ENCODE data around the gene SERPINE2. TPM values are rescaled to one million over a fixed set of nuclear protein-coding genes. Genes with fewer than 3 reads are reported as not detected.

Gene SERPINE2
- total RNA-seq, 1 experiment from 2014 or later: 93.3 TPM

DNA sequence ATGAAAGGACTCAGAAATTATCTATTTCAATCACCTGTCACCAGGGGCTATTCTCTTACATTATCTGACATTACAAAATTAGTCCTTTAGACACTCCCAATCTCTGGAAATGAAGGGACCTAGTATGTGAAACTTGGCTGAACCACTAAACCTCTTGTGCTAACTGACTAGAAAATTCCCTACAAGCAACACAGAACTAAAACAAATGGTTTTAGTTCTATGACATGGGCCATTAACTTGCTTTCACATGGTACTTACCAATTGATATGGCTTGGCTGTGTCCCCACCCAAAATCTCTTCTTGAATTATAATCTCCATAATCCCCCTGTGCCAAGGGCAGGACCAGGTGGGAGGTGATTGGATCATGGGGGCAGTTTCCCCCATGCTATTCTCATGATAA, 16.6 kb downstream of the SERPINE2 start:
- Histone ChIP-seq H3K9ac (ENCODE audit: low read length) (no peak overlapping the region), H2AFZ (ENCODE audit: low read depth, low read length, poor library complexity, severe bottlenecking) (no peak overlapping the region), H3K4me1 (ENCODE audit: control insufficient read depth in 1 of 2, insufficient read depth in 2 of 2, low read length in 2 of 2) (no peaks in the 10 kb centered on the region), H3K9me2 (ENCODE audit: insufficient read depth) (no peaks in the 10 kb centered on the region), H4K20me1 (ENCODE audit: insufficient read depth) (no peaks in the 10 kb centered on the region), H3K4me2 (ENCODE audit: low read length) (no peak overlapping the region), H3K27me3 (ENCODE audit: insufficient read depth, low read length) (no peaks in the 10 kb centered on the region), H3K4me3 (replicated peaks in 1 of 2; ENCODE audit: low read depth in 1 of 2, low read length in 2 of 2) (no peak overlapping the region), H3K27ac (ENCODE audit: low read depth, low read length) (no peak overlapping the region), H3K36me3 (ENCODE audit: control insufficient read depth in 1 of 2, insufficient read depth in 2 of 2, low read length in 2 of 2) (no peaks in the 10 kb centered on the region), H3K79me2 (ENCODE audit: insufficient read depth, low read length) (peaks cover 10% of the 10 kb centered on the region; the same call in 1 of the 2 replicates), H3K9me3 (ENCODE audit: control insufficient read depth in 1 of 2, insufficient read depth in 1 of 2, low read depth in 1 of 2, low read length in 2 of 2) (no peaks in the 10 kb centered on the region)
- ChIA-PET RAD21 (ENCODE audit: low non-redundant PET in 1 of 2, low total read pairs in 2 of 2, uncharacterized antibody in 2 of 2, unreplicated experiment in 2 of 2) (no interaction called here), POLR2A (no interaction called here), CTCF (no interaction called here)
- intact Hi-C loops (cut with micrococcal nuclease): no loop called here
- ATAC-seq (no peak), DNase-seq (ENCODE audit: low read depth, low spot score) (no peak)
- TF ChIP-seq ELF1 (IDR thresholded peaks at IDR 0.05; ENCODE audit: borderline replicate concordance, low read depth) (no peak), POLR2A (IDR thresholded peaks at IDR 0.05; ENCODE audit: borderline replicate concordance, extremely low read depth, insufficient read depth, insufficient read length) (no peak), SIN3A (IDR thresholded peaks at IDR 0.05; ENCODE audit: low read depth) (no peak), ZNF274 (IDR thresholded peaks at IDR 0.05; ENCODE audit: low read depth, low read length) (no peak), JUND (IDR thresholded peaks at IDR 0.05) (no peak)
- TF ChIP-seq, protein P1, sequence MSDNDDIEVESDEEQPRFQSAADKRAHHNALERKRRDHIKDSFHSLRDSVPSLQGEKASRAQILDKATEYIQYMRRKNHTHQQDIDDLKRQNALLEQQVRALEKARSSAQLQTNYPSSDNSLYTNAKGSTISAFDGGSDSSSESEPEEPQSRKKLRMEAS (IDR thresholded peaks at IDR 0.05): no peak
- BruUV-seq (replicated peaks): no TSS peak

GRCh38 chr2:224020523-224020922, 18.6 kb downstream of the SERPINE2 start:
- Histone ChIP-seq H4K20me1 (ENCODE audit: insufficient read depth) (no peaks in the 10 kb centered on the region), H3K9ac (ENCODE audit: low read length) (no peak overlapping the region), H3K4me2 (ENCODE audit: low read length) (no peak overlapping the region), H3K9me2 (ENCODE audit: insufficient read depth) (no peaks in the 10 kb centered on the region), H3K27ac (ENCODE audit: low read depth, low read length) (no peak overlapping the region), H3K79me2 (ENCODE audit: insufficient read depth, low read length) (peaks cover 15% of the 10 kb centered on the region), H2AFZ (ENCODE audit: low read depth, low read length, poor library complexity, severe bottlenecking) (no peak overlapping the region), H3K9me3 (ENCODE audit: control insufficient read depth in 1 of 2, insufficient read depth in 1 of 2, low read depth in 1 of 2, low read length in 2 of 2) (no peaks in the 10 kb centered on the region), H3K27me3 (ENCODE audit: insufficient read depth, low read length) (no peaks in the 10 kb centered on the region), H3K36me3 (ENCODE audit: control insufficient read depth in 1 of 2, insufficient read depth in 2 of 2, low read length in 2 of 2) (no peaks in the 10 kb centered on the region), H3K4me3 (replicated peaks in 1 of 2; ENCODE audit: low read depth in 1 of 2, low read length in 2 of 2) (no peak overlapping the region), H3K4me1 (ENCODE audit: control insufficient read depth in 1 of 2, insufficient read depth in 2 of 2, low read length in 2 of 2) (no peaks in the 10 kb centered on the region)
- TF ChIP-seq RAD21 (IDR thresholded peaks at IDR 0.05; ENCODE audit: low read depth): no peak
- no peak for TF ChIP-seq ZBTB33 (IDR thresholded peaks at IDR 0.05; ENCODE audit: extremely low read depth, insufficient replicate concordance, low read length)
- TF ChIP-seq FOSL1 (IDR thresholded peaks at IDR 0.05; ENCODE audit: low read depth): no peak
- TF ChIP-seq POLR2A (IDR thresholded peaks at IDR 0.05; ENCODE audit: borderline replicate concordance, extremely low read depth, insufficient read depth, insufficient read length): no peak
- RAD21 ChIA-PET (ENCODE audit: low non-redundant PET in 1 of 2, low total read pairs in 2 of 2, uncharacterized antibody in 2 of 2, unreplicated experiment in 2 of 2): no interaction called here
- ATAC-seq (no peak), DNase-seq (ENCODE audit: low read depth, low spot score) (no peak)
- BruUV-seq (replicated peaks): no TSS peak
- POLR2A ChIA-PET: no interaction called here
- intact Hi-C loops (cut with micrococcal nuclease): no loop called here
- CTCF ChIA-PET: no interaction called here

Measured in HCT116 (cell line).